ENCODE data around the gene HLA-A.

DNA sequence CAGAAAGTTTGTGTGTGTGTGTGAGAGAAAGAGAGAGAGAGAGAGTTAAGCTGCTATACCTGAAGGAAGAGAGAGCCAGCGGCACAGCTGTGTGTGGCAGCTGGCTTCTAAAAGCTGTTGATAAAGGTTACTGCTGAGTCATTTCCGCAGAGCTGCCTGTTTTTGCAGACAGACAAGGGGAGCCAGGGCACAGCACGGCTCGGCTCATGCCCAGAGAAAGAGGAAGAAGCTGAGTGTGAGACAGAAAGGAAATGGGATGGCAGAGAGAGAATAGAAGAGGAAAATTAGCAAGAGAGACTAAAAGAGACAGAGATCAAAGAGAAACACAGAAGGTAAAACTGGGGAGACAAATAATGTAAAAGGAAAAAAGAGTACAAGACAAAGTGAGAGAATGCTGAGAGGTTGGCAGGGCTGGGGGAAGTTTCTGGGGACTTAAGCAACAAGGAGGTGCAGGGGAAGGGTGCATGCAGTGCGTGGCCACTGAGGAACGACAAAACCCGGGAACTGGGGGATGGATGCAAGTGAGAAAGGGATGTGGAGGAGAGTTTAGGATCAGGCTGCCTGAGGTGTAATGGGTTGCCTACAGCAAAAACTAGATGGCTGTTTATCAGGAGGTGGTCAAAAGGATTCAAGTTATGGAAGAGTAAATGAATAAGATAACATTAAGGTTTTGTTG is 22.7 kb downstream of the HLA-A start:
- TF ChIP-seq, protein P1, sequence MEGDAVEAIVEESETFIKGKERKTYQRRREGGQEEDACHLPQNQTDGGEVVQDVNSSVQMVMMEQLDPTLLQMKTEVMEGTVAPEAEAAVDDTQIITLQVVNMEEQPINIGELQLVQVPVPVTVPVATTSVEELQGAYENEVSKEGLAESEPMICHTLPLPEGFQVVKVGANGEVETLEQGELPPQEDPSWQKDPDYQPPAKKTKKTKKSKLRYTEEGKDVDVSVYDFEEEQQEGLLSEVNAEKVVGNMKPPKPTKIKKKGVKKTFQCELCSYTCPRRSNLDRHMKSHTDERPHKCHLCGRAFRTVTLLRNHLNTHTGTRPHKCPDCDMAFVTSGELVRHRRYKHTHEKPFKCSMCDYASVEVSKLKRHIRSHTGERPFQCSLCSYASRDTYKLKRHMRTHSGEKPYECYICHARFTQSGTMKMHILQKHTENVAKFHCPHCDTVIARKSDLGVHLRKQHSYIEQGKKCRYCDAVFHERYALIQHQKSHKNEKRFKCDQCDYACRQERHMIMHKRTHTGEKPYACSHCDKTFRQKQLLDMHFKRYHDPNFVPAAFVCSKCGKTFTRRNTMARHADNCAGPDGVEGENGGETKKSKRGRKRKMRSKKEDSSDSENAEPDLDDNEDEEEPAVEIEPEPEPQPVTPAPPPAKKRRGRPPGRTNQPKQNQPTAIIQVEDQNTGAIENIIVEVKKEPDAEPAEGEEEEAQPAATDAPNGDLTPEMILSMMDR (IDR thresholded peaks at IDR 0.05) = no peak
- TF ChIP-seq POLR2AphosphoS5 (IDR thresholded peaks at IDR 0.05) (peak in 1 of 3 donors; percentile 36), POLR2A (IDR thresholded peaks at IDR 0.05) (no peak)
